Measurements from ENCODE around the gene STRN4.

STRN4 gene

DNA sequence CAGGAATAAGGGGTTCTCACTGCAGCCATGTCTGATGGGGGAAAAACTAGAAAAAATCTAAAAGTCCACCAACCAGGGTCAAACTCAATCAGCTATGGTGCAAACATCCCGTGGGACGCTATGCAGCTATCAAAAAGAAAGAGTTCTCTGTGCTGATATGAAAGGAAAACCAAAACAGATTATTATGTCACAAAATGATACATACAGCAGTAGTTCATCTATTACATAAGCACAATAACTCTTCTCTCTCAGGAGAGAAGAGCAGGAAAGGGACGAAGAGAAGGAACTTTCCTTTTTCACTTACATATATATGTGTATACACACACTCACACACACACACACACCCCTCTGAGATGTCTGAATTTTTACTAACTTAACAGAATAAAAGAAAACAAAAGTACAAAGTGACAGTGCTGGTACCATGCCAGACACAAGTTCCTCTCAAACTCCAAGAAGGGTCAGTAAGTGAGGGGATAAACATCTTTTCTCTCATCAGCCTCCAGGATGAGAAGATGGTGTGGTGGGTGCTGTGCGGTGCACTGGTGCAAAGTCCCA is 3.2 kb downstream of the STRN4 start:
- ATAC-seq, result no peak

GRCh38 chr19:46741447-46741846 is 4.8 kb downstream of the STRN4 start:
- no peak for ATAC-seq

- ATAC-seq, result no peak
Measured at GRCh38 chr19:46739290-46739771, 6.9 kb downstream of the STRN4 start.

GRCh38 chr19:46737761-46738171 is 8.5 kb downstream of the STRN4 start:
- no peak for ATAC-seq

- ATAC-seq, result no peak
Measured at GRCh38 chr19:46737298-46737654, 9.0 kb downstream of the STRN4 start.

GRCh38 chr19:46736531-46737297 is 9.5 kb downstream of the STRN4 start:
- no peak for ATAC-seq

DNA sequence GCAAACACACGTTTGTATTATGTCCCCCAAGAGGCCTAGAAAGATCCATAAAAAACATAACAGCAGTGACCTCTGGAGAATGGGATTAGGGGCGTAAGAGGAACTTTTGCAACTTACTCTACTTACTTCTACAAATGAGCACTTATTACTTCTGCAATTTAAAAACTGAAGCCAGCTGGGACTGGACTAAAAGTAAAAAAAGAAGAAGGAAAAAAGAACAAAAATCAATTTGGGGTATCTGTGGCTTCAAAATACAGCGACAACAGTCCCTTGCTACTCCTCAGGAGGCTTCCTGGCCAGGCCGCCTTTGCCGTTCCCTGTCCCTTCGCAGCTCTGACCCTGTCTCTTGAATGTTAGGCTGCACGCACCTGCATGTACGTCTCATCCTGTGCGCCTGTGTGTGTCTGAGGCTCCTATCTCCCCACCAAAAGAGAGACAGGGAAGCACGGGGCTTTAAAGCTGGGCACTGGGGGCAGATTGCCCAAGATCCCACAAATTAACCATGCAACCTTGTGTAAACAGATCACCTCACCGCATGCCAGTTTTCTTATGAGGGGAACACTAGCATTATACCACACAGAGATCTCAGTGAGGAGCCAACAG is 12.5 kb downstream of the STRN4 start:
- no peak for ATAC-seq

GRCh38 chr19:46732966-46733689 is 13.1 kb downstream of the STRN4 start:
- no peak for ATAC-seq

GRCh38 chr19:46732172-46732938 is 13.9 kb downstream of the STRN4 start:
- no peak for ATAC-seq

DNA sequence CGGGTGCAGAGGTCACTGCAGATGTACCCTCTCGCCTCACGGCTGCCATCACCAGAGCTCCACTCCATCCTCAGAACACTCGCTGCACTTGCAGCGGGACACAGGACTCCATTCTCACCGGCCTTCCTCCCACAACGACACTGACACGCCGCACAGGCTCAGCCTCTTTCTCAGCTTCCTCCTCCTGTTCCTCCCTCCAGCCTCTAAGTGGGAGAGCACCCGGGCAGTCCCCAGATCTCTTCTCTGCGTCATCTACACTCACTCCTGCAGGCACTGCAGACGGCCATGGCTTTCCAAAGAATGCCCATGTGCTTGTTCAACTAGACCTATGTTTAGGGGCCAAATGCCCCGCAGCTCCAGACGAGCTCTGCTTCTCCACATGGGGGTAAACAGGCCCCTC is 14.7 kb downstream of the STRN4 start:
- ATAC-seq, result no peak

GRCh38 chr19:46731007-46731501 is 15.2 kb downstream of the STRN4 start:
- ATAC-seq, result no peak

DNA sequence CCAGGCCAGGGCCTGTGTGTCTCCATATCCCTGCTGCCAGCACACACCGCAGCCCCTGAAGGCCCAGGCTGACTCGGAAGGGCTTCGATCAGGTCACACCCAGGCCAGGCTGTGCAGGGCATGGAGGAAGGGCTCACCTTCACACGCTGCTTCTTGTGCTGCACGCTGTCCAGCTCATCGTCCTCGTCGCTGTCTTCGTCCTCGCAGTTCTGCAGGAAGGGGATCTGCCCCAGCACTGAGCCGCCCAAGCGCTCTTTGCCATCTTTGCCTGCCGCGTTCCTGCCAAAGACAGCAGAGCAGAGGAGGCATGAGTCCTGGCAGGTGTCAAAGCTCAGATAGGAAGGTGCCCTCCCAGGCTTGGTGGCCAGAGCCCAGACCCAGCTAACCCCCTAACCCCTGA is 15.7 kb downstream of the STRN4 start:
- ATAC-seq, result no peak

DNA sequence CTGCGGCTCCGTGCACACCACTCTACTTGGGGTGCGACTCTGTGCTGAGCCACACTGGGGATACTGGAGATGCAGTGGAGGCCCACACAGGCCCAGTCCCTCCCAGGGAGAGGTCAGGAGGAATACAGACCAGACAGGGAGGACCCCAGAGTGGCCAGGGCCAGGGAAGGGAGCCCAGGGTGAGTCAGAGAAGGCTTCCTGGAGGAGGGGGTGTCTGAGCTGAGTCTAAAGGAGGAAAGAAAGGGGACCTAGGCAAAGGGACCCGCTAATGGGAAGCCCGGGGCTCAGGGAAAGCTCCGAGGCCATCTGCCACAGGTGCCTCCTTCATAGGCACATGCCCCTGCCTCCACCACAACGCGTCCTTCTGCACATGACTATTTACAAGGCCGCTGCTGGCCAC is 16.1 kb downstream of the STRN4 start:
- no peak for ATAC-seq

DNA sequence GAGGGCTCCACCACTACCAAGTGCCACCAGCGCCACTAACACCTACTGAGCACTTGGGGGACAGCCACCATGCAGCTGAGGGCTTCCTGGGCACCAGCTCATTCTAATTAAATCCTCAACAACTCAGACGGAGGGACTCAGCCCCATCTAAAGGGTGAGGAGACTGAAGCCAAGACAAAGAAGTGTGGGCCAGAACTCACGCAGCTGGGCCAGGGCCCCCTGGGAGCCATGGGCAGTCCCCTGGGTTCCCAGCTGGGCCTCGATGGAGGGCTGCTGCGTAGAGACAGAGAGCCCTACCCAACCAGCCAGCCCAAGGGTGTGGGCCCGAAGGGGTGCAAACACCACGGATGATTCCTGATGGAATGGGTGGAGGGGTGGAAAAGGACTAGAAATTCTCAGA is 16.6 kb downstream of the STRN4 start:
- ATAC-seq, result no peak

DNA sequence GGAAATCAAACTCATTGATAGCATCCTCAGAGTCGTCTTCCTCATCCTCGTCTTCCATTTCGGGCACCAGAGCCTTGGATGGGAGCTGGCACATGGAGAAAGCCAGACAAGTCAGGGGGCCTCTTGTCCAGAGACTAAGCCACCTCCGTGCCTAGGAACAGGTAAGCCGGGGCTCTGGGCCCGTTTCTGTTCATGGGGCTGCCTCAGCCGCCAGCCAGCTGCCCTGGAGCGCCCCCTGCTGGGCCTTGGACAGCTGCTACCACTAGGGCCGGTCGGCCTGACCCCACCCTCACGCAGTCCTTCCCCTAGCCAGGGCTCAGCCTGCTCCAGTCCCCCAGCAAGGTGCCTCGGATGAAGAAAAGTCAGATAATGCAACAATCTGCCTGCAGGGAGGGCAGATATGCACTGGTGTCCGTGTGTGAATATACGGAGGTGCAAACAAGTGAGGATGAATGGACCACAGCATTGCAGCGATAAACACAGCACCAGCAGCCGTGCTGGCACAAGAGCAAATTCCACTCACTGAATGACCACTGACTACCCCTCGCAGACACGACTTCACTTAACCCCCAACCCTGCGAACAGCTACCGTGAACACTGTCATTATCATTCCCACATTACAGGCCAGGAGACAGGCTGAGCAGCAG is 17.4 kb downstream of the STRN4 start:
- ATAC-seq, result peak; percentile 85 to 91

- no peak for ATAC-seq
Measured at GRCh38 chr19:46728208-46728607, 18.0 kb downstream of the STRN4 start.

- no peak for ATAC-seq
Measured at GRCh38 chr19:46727757-46728156, 18.5 kb downstream of the STRN4 start.

- no peak for ATAC-seq
Measured at GRCh38 chr19:46726971-46727501, 19.2 kb downstream of the STRN4 start.

GRCh38 chr19:46726551-46726950 is 19.7 kb downstream of the STRN4 start:
- no peak for ATAC-seq

DNA sequence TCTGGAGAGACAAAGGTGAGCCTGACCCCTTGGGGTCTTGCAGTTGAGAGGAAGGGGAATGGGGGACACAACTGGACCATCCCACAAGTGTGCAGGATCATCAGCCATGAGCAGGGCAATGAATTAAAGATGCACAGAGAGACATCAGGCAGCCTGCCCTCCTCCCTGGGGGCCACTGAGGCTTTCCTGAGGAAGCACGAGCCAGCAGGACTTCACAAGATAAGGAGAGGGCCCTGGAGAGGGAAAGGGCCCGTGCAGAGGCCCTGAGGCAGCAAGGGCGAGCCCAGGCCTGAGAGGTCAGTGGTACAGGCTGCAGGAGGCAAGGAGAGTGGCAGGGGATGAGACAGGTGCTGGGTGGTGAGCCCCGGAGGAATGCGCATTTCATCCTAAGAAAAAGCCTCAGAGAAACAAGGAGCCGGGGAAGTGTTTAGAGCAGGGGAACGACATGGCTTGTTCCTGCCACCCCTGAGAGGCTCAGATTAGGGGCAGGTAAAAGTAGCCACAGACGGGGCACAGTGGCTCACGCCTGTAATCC is 20.3 kb downstream of the STRN4 start:
- no peak for ATAC-seq

DNA sequence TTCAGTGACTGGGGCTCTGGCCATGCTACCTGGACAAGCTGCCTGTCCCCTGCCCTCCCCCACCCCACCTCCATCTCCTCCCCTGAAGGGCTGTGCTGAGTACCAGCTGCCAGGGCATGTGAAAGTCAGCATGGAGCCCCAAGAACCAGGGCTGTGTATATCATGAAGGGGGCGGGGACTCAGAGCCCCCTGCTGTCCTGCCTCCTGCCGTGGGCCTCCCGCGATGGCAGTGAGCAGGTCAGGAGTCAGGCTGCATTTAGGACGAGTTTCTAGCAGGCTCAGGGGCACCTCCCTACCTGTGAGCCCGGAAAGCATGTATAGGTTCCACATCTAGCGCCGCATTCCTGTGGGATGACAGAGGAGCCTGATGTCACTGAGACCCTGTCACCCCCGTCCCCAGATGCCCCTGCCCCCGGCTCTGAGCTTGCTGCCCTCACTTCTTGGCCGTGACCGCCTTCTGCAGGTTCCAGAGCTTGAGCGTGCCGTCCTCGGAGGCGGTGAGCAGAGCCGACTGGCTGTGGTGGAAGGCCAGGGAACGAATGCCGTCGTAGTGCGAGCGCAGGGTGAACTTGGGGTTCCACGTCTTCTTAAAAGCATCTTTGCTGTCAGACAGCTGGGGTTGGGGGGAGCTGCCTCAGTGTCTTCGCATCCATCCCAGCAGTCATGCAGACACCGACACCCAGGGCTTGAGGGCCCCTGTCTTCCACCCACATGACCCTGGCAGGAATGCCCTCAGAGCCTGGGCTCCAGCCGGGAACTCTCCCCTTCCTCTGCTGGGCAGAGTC is 21.0 kb downstream of the STRN4 start:
- ATAC-seq, result no peak

Measured in activated CD4-positive, CD25-positive, alpha-beta regulatory T cell treated with anti-CD3 and anti-CD28 coated beads, Interleukin-2, amount 50 U/mL, for 24 hours (primary cell).